Endodermal cell (in vitro differentiated cells): ENCODE measurements around the gene INPP5K. TPM values are rescaled to one million over a fixed set of nuclear protein-coding genes. Genes with fewer than 3 reads are reported as not detected.

Experiments used
- DNase-seq: peaks from one replicate; pipeline ENCODE4 v3.0.0-alpha.2; 2017
- H3K27ac ChIP-seq: 2 replicates; pipeline ENCODE4 v1.5.1; 2013; ENCODE audit warnings: mild to moderate bottlenecking, low read depth, low read length, moderate library complexity
- H3K27me3 ChIP-seq: 2 replicates; pipeline ENCODE4 v1.6.1; 2013; ENCODE audit warnings: mild to moderate bottlenecking, low read length, moderate library complexity; ENCODE audit not compliant: insufficient read depth, control insufficient read depth, poor library complexity, severe bottlenecking
- H3K36me3 ChIP-seq: 2 replicates; pipeline ENCODE4 v1.7.0; 2013; ENCODE audit warnings: mild to moderate bottlenecking, low read length, moderate library complexity; ENCODE audit not compliant: control insufficient read depth, insufficient read depth
- H3K4me1 ChIP-seq: one replicate; pipeline ENCODE4 v1.7.0; 2013; ENCODE audit warnings: low read length; ENCODE audit not compliant: control insufficient read depth, insufficient read depth
- H3K4me3 ChIP-seq: 2 replicates; pipeline ENCODE4 v1.5.1; 2013; ENCODE audit warnings: mild to moderate bottlenecking, low read length, moderate library complexity
- H3K9ac ChIP-seq: 2 replicates; pipeline ENCODE4 v1.6.1; 2013; ENCODE audit warnings: mild to moderate bottlenecking, low read length, moderate library complexity; ENCODE audit not compliant: poor library complexity, severe bottlenecking; ENCODE audit errors: extremely low read depth
- H3K9me3 ChIP-seq: 2 replicates; pipeline ENCODE4 v1.6.1; 2013; ENCODE audit warnings: mild to moderate bottlenecking, low read length, moderate library complexity; ENCODE audit not compliant: control insufficient read depth
- H3K27ac Mint-ChIP-seq: 2 replicates; pipeline ENCODE4 v1.8.0; 2020; ENCODE audit warnings: mixed read lengths
- H3K27me3 Mint-ChIP-seq: 2 replicates; pipeline ENCODE4 v1.8.0; 2021; ENCODE audit warnings: mild to moderate bottlenecking, mixed read lengths; ENCODE audit not compliant: insufficient read depth
- H3K36me3 Mint-ChIP-seq: 2 replicates; pipeline ENCODE4 v1.8.0; 2020; ENCODE audit warnings: low read depth, mixed read lengths
- H3K4me1 Mint-ChIP-seq: 2 replicates; pipeline ENCODE4 v1.8.0; 2020; ENCODE audit warnings: mixed read lengths
- H3K4me3 Mint-ChIP-seq: 2 replicates; pipeline ENCODE4 v1.8.0; 2020; ENCODE audit warnings: mild to moderate bottlenecking, moderate library complexity, mixed read lengths
- H3K9me3 Mint-ChIP-seq: 2 replicates; pipeline ENCODE4 v1.8.0; 2020; ENCODE audit warnings: mild to moderate bottlenecking, mixed read lengths
- CTCF ChIP-seq: fragments of 200-600 bp; sonication (generic); conservative IDR thresholded peaks from 2 replicates; pipeline ENCODE4 v1.5.0; 2021; ENCODE audit warnings: antibody characterized with exemption, mild to moderate bottlenecking
- WGBS, 2 experiments: methylation state at CpG; one replicate each; pipeline versions ENCODE4 v1.1.5 to v1.1.7; 2013; ENCODE audit warnings: missing lambda C conversion rate in 2 of 2, mixed read lengths in 1 of 2; ENCODE audit not compliant: insufficient coverage in 1 of 2, insufficient read length in 1 of 2; 5-methylcytosine and 5-hydroxymethylcytosine counted together
- total RNA-seq, 2 donors: library from RNA; stranded (reverse); fragmentation: NEBNext Ultra II Directional in 1 of 2; extraction: Animal tissue kit (Norgen Biotek cat#: 25700) in 1 of 2; gene quantifications; 2 replicates in 1 of 2; 3 replicates in 1 of 2; pipeline ENCODE4 v1.2.1, GENCODE V29; 2021

The INPP5K gene
- total RNA-seq, 2 donors from 2014 or later = 22.2 to 30.0 TPM

- H3K27me3 ChIP-seq = no peaks in the 10 kb centered on the region
- Mint-ChIP-seq H3K9me3 (no peaks in the 10 kb centered on the region), H3K36me3 (peaks cover 10% of the 10 kb centered on the region), H3K27ac (no peak overlapping the region), H3K4me3 (no peak overlapping the region), H3K4me1 (peaks cover under 1% of the 10 kb centered on the region), H3K27me3 (no peaks in the 10 kb centered on the region)
- H3K4me1 ChIP-seq = no peaks in the 10 kb centered on the region
- no peak for DNase-seq
- no peak overlapping the region for H3K27ac ChIP-seq
- H3K4me3 ChIP-seq = no peak overlapping the region
- TF ChIP-seq CTCF = no peak
- no peaks in the 10 kb centered on the region for H3K36me3 ChIP-seq
- no peak overlapping the region for H3K9ac ChIP-seq
- 83 to 93% methylated on average over 2 to 9 of the region's 9 CpGs for WGBS, 2 experiments
- H3K9me3 ChIP-seq = no peaks in the 10 kb centered on the region
These were observed 17.5 kb downstream of the INPP5K start for GRCh38 chr17:1498869-1499268.

- H3K36me3 Mint-ChIP-seq = peaks cover 7% of the 10 kb centered on the region
- H3K27me3 Mint-ChIP-seq = no peaks in the 10 kb centered on the region
- 93 to 94% methylated on average over 2 of the region's 2 CpGs for WGBS, 2 experiments
- peaks cover 7% of the 10 kb centered on the region for H3K4me1 Mint-ChIP-seq
- Histone ChIP-seq H3K36me3 (no peaks in the 10 kb centered on the region), H3K4me3 (no peak overlapping the region), H3K4me1 (no peaks in the 10 kb centered on the region), H3K27me3 (no peaks in the 10 kb centered on the region), H3K9me3 (no peaks in the 10 kb centered on the region), H3K9ac (no peak overlapping the region), H3K27ac (no peak overlapping the region)
- DNase-seq = no peak
- TF ChIP-seq CTCF = no peak
- H3K27ac Mint-ChIP-seq = no peak overlapping the region
- H3K4me3 Mint-ChIP-seq = no peak overlapping the region
- no peaks in the 10 kb centered on the region for H3K9me3 Mint-ChIP-seq
These were observed 18.2 kb downstream of the INPP5K start for GRCh38 chr17:1498233-1498632.

GRCh38 chr17:1497831-1498230 lies 18.6 kb downstream of the INPP5K start:
- WGBS, 2 experiments = 92 to 96% methylated on average over 12 to 15 of the region's 15 CpGs
- no peaks in the 10 kb centered on the region for H3K9me3 ChIP-seq
- H3K27me3 ChIP-seq = no peaks in the 10 kb centered on the region
- no peak overlapping the region for H3K9ac ChIP-seq
- H3K4me3 ChIP-seq = no peak overlapping the region
- Mint-ChIP-seq H3K27ac (no peak overlapping the region), H3K36me3 (peaks cover 7% of the 10 kb centered on the region), H3K27me3 (no peaks in the 10 kb centered on the region), H3K4me3 (no peak overlapping the region), H3K9me3 (no peaks in the 10 kb centered on the region), H3K4me1 (peaks cover 9% of the 10 kb centered on the region)
- DNase-seq = no peak
- no peak for TF ChIP-seq CTCF
- H3K36me3 ChIP-seq = no peaks in the 10 kb centered on the region
- H3K4me1 ChIP-seq = no peaks in the 10 kb centered on the region
- H3K27ac ChIP-seq = no peak overlapping the region
